GM12865 (cell line): ENCODE measurements around the gene NUDT2.
"Not testable (repeated sequence)": the region's sequence is repeated elsewhere in the genome, so short reads cannot be mapped to it uniquely, and the experiment has no call there.

Experiments
- DNase-seq: peaks from one replicate; pipeline ENCODE4 v3.0.0; 2010; ENCODE audit warnings: low read depth
- H3K4me3 ChIP-seq: 2 replicates; pipeline ENCODE4 v1.5.1; 2011; ENCODE audit warnings: mild to moderate bottlenecking, low read depth, low read length, control low read depth
- TF ChIP-seq, protein P1 (sequence below): IDR thresholded peaks from 2 replicates; pipeline ENCODE4 v1.5.1; 2011; ENCODE audit warnings: low read length, control low read depth, low read depth, inconsistent platforms; ENCODE audit not compliant: insufficient read depth; ENCODE audit errors: missing control alignments

Gene NUDT2

DNA sequence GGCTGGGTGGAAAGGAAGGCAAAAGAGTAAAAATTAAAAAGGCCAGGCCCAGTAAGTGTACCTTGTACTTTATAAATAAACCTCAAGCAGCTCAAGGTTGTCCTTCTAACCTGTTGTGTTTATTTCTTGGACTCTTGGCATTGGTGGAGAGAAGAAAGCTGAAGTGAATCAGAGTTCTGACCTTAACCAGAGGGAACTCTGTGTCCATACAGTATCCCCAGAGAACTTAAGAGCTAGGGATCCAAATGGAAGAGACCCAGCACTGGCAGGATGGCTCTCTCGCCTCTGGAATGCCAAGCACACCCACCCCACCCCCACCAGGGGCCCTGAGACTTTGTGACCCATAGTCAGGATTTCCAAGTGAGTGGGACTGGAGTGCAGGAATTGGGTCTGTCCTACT is 14.2 kb downstream of the NUDT2 start:
- TF ChIP-seq, protein P1, sequence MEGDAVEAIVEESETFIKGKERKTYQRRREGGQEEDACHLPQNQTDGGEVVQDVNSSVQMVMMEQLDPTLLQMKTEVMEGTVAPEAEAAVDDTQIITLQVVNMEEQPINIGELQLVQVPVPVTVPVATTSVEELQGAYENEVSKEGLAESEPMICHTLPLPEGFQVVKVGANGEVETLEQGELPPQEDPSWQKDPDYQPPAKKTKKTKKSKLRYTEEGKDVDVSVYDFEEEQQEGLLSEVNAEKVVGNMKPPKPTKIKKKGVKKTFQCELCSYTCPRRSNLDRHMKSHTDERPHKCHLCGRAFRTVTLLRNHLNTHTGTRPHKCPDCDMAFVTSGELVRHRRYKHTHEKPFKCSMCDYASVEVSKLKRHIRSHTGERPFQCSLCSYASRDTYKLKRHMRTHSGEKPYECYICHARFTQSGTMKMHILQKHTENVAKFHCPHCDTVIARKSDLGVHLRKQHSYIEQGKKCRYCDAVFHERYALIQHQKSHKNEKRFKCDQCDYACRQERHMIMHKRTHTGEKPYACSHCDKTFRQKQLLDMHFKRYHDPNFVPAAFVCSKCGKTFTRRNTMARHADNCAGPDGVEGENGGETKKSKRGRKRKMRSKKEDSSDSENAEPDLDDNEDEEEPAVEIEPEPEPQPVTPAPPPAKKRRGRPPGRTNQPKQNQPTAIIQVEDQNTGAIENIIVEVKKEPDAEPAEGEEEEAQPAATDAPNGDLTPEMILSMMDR = no peak
- no peak for DNase-seq
- H3K4me3 ChIP-seq = no peak overlapping the region

DNA sequence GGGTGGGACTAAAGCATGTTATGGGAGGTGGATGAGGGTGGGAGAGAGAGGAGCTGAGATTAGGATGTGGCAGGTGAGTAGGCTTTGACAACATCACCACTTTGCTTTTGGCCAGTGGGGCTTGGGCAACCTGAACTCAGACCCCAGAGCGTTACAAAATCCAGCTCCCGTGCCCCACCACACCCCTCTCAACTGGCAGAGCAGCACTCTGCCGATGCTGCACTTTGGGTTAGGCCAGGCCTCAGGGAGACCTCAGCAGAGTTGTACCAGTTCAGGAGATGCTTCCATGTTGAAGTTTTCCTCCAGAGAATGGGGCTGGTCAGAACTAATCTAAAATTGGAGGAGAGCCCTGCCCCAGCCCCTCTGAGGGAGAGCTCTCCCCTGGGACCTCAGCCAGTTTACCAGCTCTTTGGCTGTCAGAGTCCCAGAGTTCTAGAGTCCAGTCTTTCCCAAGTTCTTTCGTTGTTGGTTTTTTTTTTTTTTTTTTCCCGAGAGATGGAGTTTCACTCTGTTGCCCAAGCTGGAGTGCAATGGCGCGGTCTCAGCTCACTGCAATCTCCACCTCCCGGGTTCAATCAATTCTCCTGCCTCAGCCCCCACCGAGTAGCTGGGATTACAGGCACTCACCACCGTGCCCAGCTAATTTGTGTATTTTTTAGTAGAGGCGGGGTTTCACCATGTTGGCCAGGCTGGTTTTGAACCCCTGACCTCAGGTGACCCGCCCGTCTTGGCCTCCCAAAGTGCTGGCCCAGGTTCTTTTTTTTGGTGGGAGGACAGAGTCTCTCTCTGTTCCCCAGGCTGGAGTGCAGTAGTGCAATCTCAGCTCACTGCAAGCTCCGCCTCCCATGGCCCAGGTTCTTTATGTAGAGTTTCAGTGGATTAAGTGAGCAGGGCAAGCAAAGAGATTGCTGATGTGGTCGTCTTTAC is 17.8 kb downstream of the NUDT2 start:
- DNase-seq = no peak
- TF ChIP-seq, protein P1 = no peak
- H3K4me3 ChIP-seq = no peak overlapping the region

DNA sequence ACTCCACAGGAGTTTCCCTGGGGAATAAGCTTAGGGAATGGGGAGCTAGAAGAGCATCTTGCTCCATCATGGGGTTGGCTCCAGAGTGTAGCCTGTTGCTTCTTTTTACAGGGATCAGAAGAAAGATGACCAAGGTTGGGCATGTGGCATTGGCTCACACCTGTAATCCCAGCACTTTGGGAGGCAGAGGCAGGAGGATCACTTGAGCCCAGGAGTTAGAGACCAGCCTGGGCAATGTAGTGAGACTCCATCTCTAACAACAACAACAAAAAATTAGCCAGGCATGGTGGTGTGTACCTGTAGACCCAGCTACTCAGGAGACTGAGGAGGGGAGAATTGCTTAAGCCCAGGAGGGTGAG is 18.4 kb downstream of the NUDT2 start:
- H3K4me3 ChIP-seq = no peak overlapping the region
- no peak for DNase-seq
- TF ChIP-seq, protein P1 = no peak

DNA sequence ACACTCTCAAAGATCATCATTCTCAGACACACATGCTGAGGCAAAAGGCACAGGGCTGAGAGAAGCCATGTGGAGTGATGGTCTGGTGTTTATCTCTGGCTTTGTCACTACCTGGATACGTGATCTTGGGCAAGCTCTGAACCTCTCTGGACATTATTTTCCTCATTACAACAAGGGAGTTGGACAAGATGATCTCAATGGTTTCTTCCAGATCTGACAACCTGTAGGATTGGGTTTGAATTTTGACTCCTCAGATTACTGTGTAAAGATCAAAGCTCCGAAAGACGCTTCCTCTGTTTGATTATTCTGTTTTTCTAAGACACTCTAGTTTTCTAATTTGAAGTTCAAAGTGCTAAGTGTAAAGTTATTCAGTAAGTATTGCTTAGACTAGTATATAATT is 20.0 kb downstream of the NUDT2 start:
- TF ChIP-seq, protein P1 = no peak
- H3K4me3 ChIP-seq = no peak overlapping the region
- DNase-seq = no peak

DNA sequence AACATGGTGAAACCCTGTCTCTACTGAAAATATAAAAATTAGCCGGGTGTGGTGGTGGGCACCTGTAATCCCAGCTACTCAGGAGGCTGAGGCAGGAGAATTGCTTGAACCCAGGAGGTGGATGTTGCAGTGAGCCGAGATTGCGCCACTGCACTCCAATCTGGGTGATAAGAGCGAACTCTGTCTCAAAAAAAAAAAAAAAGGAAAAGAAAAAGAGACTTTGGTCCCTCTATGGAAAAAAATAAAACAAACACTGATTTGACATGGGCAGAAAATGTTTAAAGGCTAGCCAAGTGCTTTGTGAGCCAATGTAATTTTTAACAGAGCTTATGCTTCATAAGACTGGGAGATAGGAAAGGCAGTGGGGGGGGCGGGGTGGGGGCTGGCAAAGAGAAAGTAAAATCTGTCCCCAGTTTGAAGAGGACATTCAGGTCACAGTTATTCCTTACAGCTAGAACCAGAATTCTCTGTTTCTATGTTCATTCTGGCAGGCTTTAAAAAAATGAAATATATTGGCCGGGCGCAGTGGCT is 22.8 kb downstream of the NUDT2 start:
- H3K4me3 ChIP-seq, DNase-seq: not testable (repeated sequence)

DNA sequence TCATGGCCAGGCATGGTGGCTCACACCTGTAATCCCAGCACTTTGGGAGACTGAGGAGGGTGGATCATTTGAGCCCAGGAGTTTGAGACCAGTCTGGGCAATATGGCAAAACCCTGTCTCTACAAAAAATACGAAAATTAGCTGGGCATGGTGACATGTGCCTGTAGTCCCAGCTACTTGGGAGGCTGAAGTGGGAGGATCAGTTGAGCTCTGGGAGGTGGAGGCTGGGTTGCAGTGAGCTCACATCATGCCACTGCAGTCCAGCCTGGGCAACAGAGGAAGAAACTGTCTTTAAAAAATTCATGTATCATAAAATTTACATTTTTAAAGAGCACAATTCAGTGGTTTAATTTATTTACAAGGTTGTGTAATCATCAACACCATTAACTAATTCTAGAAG is 23.6 kb downstream of the NUDT2 start:
- not testable (repeated sequence) for H3K4me3 ChIP-seq, DNase-seq

DNA sequence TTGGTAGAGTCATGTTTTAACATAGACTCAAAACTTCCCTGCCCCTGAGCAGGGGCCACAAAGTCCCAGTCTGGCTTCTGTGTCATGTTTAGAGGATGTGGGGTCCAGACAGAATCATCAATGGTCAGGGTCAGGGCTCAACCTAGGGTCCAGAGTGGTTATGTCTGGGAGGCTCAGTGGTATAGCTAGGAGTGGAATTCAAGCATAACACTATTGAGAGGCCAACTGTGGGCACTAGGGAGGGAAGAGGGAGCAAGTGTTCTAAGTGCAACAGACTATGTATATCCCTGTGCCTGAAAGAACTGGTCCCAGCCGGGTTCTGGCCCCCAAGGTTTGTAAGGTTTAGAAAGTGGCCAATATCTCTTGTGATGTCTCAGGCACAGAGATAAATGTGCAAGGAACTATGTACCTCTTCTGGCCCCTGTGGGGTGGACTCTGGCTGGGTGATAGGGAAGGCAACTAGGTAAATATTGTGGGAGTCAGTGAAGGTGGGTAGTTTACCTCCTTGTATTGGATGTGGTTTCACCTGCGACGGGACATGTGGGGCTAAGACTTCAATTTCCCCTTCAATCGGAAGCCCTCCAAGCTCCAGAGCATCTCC is 33.3 kb downstream of the NUDT2 start:
- DNase-seq = no peak
- no peak overlapping the region for H3K4me3 ChIP-seq
- TF ChIP-seq, protein P1 = no peak
